GM19395 (cell line): Measurements from ENCODE around the gene ETFB.

Source experiments
- ATAC-seq: cut with Tn5 transposase; IDR thresholded peaks from one replicate; pipeline ENCODE4 v1.9.1; 2021; ENCODE audit warnings: mild to moderate bottlenecking, moderate library complexity; ENCODE audit not compliant: unreplicated experiment

ETFB gene

DNA sequence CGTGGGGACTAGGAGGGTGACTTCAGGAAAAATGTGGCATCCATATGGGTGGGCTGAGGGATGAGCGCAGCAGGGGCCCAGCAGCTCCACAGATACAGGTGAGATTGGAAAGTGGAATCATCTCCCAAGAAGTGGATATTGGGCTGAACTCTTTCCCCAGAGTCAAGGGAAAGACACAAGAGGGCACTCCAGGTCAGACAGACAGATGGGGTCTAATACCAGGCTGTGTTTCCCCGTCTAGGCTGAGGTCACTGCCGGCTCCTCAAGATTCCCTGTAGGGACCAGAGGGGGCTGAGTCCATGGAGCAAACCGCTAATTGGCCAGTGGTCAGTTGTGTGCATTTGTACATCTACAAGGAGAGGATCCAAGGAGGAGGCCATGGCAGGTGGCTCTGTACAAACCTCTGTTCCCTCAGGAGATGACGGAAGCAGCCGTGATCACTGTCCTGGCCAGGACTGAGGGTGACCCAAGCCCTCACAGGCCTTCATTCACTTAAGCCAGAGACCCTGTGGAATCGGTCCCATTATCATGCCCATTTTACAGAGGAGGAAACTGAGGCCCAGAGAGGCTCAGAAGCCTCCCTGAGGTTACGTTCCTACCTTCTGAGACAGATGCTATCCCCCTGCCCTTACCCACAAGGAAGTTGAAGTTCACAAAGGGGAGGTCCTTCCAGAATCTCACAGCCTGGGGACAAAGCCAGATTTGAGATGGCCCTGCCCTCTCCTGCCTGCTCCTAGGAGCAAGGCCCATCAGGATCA lies 69.7 kb downstream of the ETFB start:
- no peak for ATAC-seq

DNA sequence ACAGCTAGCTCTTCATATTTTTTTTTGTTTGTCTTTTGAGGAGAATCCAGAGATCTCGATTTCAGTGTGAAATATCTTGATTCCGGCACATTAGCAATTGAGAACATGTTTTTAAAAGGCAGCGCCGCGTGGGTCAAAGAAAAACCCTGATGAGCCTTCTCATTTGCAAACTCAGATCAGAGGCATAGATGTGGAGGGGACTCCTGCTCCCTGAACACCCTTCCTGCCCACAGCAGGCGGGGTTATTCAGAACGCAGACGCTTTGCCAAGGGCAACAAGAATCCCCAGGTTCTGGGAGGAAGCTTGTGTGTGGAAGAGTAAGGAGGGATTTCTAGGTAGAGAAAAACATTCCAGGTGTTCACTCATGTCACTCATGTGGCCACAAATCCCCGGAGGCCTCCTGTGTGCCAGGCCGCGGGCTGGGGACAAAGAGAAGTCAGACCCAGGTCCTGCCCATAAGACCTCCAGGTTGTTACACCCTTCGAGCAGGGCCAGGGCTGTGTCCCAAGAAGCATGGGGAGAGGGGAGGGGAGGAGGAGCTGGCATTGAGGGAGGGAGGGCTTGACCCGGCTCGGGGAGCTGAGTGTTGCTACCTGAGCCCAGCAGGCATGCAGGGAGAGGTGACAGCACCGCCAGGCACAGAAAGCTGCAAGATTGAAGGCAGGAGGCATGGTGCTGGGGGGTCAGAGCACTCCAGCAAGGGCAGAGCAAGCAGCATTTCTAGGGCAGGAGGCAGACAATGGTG lies 70.6 kb downstream of the ETFB start:
- no peak for ATAC-seq
